Keratinocyte (primary cell): ENCODE data around the gene PABPC4L. TPM values are rescaled to one million over a fixed set of nuclear protein-coding genes. Genes with fewer than 3 reads are reported as not detected.

Experiments used
- DNase-seq: peaks from one replicate; pipeline ENCODE4 v3.0.0-alpha.2; 2011; ENCODE audit warnings: low read depth, missing footprints, low spot score
- FAIRE-seq: peaks from 2 replicates; lab custom pipeline; 2011; peaks lifted over from hg19 to GRCh38; lab: Jason Lieb, UNC
- H2AFZ ChIP-seq: 2 replicates; pipeline ENCODE4 v1.6.0; 2012; ENCODE audit warnings: low read length, control low read depth, inconsistent platforms; ENCODE audit not compliant: control insufficient read depth
- H3K27ac ChIP-seq: 2 replicates; pipeline ENCODE4 v1.5.1; 2011; ENCODE audit warnings: low read length; ENCODE audit not compliant: control insufficient read depth, insufficient read depth
- H3K27me3 ChIP-seq: 3 replicates; pipeline ENCODE4 v1.6.0; 2011; ENCODE audit warnings: low read length; ENCODE audit not compliant: control insufficient read depth, insufficient read depth; ENCODE audit errors: extremely low read depth
- H3K36me3 ChIP-seq, 2 experiments: 2 replicates in 1 of 2; 3 replicates in 1 of 2; pipeline ENCODE4 v1.5.1; 2011; ENCODE audit warnings: low read length in 2 of 2, mild to moderate bottlenecking in 1 of 2; ENCODE audit not compliant: control insufficient read depth in 2 of 2, insufficient read depth in 2 of 2; ENCODE audit errors: extremely low read depth in 1 of 2
- H3K4me1 ChIP-seq: 3 replicates; pipeline ENCODE4 v1.5.1; 2011; ENCODE audit warnings: low read length; ENCODE audit not compliant: control insufficient read depth, insufficient read depth; ENCODE audit errors: extremely low read depth
- H3K4me2 ChIP-seq: 3 replicates; pipeline ENCODE4 v1.6.0; 2011; ENCODE audit warnings: low read depth, low read length; ENCODE audit not compliant: control insufficient read depth, insufficient read depth; ENCODE audit errors: extremely low read depth
- H3K4me3 ChIP-seq, 3 experiments: fragments of 200-600 bp in 1 of 3; sonication (generic) in 1 of 3; 2 replicates in 2 of 3; 3 replicates in 1 of 3; pipeline ENCODE4 v1.5.1; 2011 to 2016; ENCODE audit warnings: low read length in 3 of 3, mild to moderate bottlenecking in 3 of 3, control low read depth in 2 of 3, inconsistent platforms in 1 of 3, low read depth in 1 of 3, mixed read lengths in 1 of 3, mixed run types in 1 of 3, moderate library complexity in 1 of 3; ENCODE audit not compliant: control insufficient read depth in 2 of 3, insufficient read depth in 2 of 3; ENCODE audit errors: extremely low read depth in 1 of 3
- H3K79me2 ChIP-seq: 2 replicates; pipeline ENCODE4 v1.6.0; 2012; ENCODE audit warnings: low read length; ENCODE audit not compliant: control insufficient read depth, insufficient read depth
- H3K9ac ChIP-seq: 3 replicates; pipeline ENCODE4 v1.6.0; 2011; ENCODE audit warnings: low read length; ENCODE audit not compliant: control insufficient read depth, insufficient read depth; ENCODE audit errors: extremely low read depth
- H3K9me1 ChIP-seq: 3 replicates; pipeline ENCODE4 v1.6.0; 2011; ENCODE audit warnings: low read length; ENCODE audit not compliant: control insufficient read depth, insufficient read depth; ENCODE audit errors: extremely low read depth
- H3K9me3 ChIP-seq: 2 replicates; pipeline ENCODE4 v1.5.1; 2012; ENCODE audit warnings: low read depth, low read length; ENCODE audit not compliant: control insufficient read depth
- H4K20me1 ChIP-seq: 3 replicates; pipeline ENCODE4 v1.6.0; 2011; ENCODE audit warnings: low read length; ENCODE audit not compliant: control insufficient read depth, insufficient read depth; ENCODE audit errors: extremely low read depth
- EZH2 ChIP-seq: IDR thresholded peaks from one replicate; pipeline ENCODE4 v1.6.1; 2012; ENCODE audit warnings: inconsistent platforms, mild to moderate bottlenecking, low read length, moderate library complexity
- dilution Hi-C: fragments of 300-500 bp; cut with MboI; formaldehyde crosslinking; loops from one replicate; pipeline ENCODE4 v1.7.0; 2020; ENCODE audit warnings: low sequenced_read_pairs; ENCODE audit not compliant: extremely low pct_ligation_motif_present
- polyA minus RNA-seq, 3 experiments: library from RNA; depleted of rRNA, polyadenylated mRNA; stranded (reverse); fragments of >200 nt; gene quantifications; 1 replicate in 1 of 3; 2 replicates in 1 of 3; 3 replicates in 1 of 3; pipeline ENCODE4 v1.2.3, GENCODE V29; 2011
- polyA plus RNA-seq, 5 experiments: library from polyadenylated mRNA; depleted of rRNA in 3 of 5; stranded (reverse) in 3 of 5; stranded (forward) in 1 of 5; unstranded in 1 of 5; fragments of >200 nt; gene quantifications; 1 replicate in 1 of 5; 2 replicates in 3 of 5; 3 replicates in 1 of 5; pipeline versions ENCODE4 v1.2.1 to v1.2.3, GENCODE V29; 2011 to 2012; ENCODE audit warnings: missing spikeins in 2 of 5, low read depth in 1 of 5, low replicate concordance in 1 of 5
- TF ChIP-seq, protein P1 (sequence below), 3 experiments: IDR thresholded peaks in 1 of 3; conservative IDR thresholded peaks in 1 of 3; optimal IDR thresholded peaks in 1 of 3; 2 replicates in 2 of 3; 3 replicates in 1 of 3; pipeline versions ENCODE3 to v1.5.1; 2011; ENCODE audit warnings: low read length in 3 of 3, mild to moderate bottlenecking in 3 of 3, moderate library complexity in 2 of 3, control low read depth in 1 of 3, inconsistent platforms in 1 of 3; ENCODE audit not compliant: insufficient read depth in 2 of 3; ENCODE audit errors: extremely low read depth in 1 of 3

PABPC4L gene
- polyA plus RNA-seq (0.18 to 0.45 TPM (median 0.39 TPM) in 3 replicates), polyA minus RNA-seq (0.10 to 0.61 TPM (median 0.46 TPM) in 3 replicates)
- polyA plus RNA-seq (2011; ENCODE audit: low read depth), result 0.05 TPM
- 0.09 and 0.18 TPM in 2 replicates for polyA plus RNA-seq (2011; cell fraction: cytosol; rRNA removed)
- 0.20 and 0.42 TPM in 2 replicates for polyA plus RNA-seq (2011; cell fraction: nucleus; rRNA removed)
- polyA plus RNA-seq (2012; ENCODE audit: low replicate concordance), result 0.04 and 0.26 TPM in 2 replicates
- polyA minus RNA-seq (2011; cell fraction: cytosol; rRNA and poly(A)+ RNA removed), result not detected
- 0.42 and 0.54 TPM in 2 replicates for polyA minus RNA-seq (2011; cell fraction: nucleus; rRNA and poly(A)+ RNA removed)

DNA sequence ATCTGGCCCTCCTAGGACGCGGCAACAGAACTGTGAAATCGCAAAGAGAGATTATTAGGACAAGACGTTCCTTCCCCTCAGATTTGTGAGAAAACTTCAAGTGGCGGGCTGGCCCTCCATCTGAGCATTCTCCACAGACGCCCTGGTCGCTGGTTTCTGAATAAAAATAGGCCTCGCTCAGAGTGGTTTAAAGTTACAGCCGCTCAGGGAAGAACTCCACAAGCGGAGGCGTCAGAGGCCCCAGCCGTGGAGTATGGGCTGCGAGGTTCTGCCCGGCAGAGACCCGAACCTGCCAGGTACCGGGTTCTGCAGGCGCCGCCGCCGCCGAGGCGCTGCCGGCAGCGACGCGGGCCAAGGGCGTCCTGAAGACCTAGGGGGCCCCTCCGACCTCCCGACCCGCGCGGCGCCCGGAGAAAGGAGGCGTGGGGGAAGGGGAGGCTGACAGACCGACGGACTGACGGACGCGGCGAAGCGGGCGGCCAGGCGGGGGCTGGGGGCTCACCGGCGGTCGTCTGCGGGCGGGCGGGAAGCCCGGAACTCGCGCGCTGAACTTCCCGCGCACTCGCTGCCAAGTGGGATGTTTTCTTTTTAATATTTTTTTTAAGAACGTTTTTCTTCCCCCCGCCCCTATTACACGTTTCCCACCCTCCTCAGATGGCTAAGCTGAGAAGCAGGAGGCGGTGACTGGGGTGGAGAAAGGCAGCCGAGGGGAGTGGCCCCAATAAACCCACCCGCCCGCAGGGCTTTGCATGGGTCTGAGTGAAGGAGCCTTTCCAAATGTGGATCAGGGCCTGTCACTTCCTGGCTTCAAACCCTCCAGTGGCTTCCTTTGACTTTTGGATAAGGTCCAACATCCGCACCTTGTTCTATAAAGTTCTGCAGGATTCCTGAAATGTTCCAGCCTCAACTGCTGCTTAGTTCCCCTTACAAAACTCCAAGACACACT lies at the start of gene PABPC4L:
Gene PABPC4L (minus strand): TSS at position 574 of the 946 bp plus-strand sequence. CDS start 770 bp downstream, outside the sequence.
- DNase-seq, result no peak

DNA sequence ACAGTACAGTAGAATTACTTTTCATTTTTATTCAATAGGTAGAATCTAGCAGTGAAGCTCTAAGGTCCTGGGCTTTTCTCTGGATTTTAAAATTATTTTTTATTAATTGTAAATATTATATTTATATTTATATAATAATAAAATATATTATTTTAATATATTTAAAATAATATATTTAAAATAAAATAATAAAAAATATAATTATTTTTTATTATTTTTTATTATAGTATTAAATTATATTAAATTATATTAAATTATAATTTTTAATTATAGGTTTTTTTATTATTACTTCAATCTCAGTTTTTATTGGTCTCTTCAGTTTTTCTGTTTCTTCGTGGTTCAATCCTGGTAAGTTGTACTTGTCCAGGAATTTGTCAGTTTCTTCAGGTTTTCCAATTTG lies 49.7 kb upstream of the PABPC4L start:
- Histone ChIP-seq H3K27me3 (no peaks in the 10 kb centered on the region), H3K9me3 (no peaks in the 10 kb centered on the region), H2AFZ (no peak overlapping the region), H4K20me1 (no peaks in the 10 kb centered on the region), H3K27ac (no peak overlapping the region), H3K4me3 (no peak overlapping the region), H3K4me1 (no peaks in the 10 kb centered on the region), H3K9ac (no peak overlapping the region), H3K9me1 (no peaks in the 10 kb centered on the region), H3K4me2 (no peak overlapping the region), H3K36me3 (no peaks in the 10 kb centered on the region), H3K79me2 (no peaks in the 10 kb centered on the region)
- DNase-seq (no peak), FAIRE-seq (no peak)
- TF ChIP-seq EZH2, result no peak
- TF ChIP-seq, protein P1, sequence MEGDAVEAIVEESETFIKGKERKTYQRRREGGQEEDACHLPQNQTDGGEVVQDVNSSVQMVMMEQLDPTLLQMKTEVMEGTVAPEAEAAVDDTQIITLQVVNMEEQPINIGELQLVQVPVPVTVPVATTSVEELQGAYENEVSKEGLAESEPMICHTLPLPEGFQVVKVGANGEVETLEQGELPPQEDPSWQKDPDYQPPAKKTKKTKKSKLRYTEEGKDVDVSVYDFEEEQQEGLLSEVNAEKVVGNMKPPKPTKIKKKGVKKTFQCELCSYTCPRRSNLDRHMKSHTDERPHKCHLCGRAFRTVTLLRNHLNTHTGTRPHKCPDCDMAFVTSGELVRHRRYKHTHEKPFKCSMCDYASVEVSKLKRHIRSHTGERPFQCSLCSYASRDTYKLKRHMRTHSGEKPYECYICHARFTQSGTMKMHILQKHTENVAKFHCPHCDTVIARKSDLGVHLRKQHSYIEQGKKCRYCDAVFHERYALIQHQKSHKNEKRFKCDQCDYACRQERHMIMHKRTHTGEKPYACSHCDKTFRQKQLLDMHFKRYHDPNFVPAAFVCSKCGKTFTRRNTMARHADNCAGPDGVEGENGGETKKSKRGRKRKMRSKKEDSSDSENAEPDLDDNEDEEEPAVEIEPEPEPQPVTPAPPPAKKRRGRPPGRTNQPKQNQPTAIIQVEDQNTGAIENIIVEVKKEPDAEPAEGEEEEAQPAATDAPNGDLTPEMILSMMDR (optimal IDR thresholded peaks at IDR 0.05 in 1 of 3, IDR thresholded peaks at IDR 0.05 in 1 of 3, conservative IDR thresholded peaks at IDR 0.05 in 1 of 3; ENCODE audit: extremely low read depth in 1 of 3, insufficient read depth in 2 of 3, low read length in 3 of 3), result no peak
- dilution Hi-C loops, result no loop called here

More for the DNA sequence above, at the start of gene PABPC4L:
- dilution Hi-C loops, result no loop called here
- H3K9ac ChIP-seq, result peak within 1 kb of the TSS; percentile 52
- H3K79me2 ChIP-seq, result no peaks in the 10 kb centered on the region
- H3K36me3 ChIP-seq, result no peaks in the 10 kb centered on the region
- H3K27me3 ChIP-seq, result peaks cover 9% of the 10 kb centered on the region
- H4K20me1 ChIP-seq, result no peaks in the 10 kb centered on the region
- H3K4me3 ChIP-seq, result peak within 1 kb of the TSS; percentile 28 to 52 (median 51)
- FAIRE-seq, result no peak
- H3K4me2 ChIP-seq, result peak within 1 kb of the TSS; percentile 64
- no peaks in the 10 kb centered on the region for H3K9me3 ChIP-seq
- peaks cover 6% of the 10 kb centered on the region for H3K4me1 ChIP-seq
- no peak for TF ChIP-seq EZH2
- TF ChIP-seq, protein P1 (optimal IDR thresholded peaks at IDR 0.05 in 1 of 3, IDR thresholded peaks at IDR 0.05 in 1 of 3, conservative IDR thresholded peaks at IDR 0.05 in 1 of 3; ENCODE audit: extremely low read depth in 1 of 3, insufficient read depth in 2 of 3, low read length in 3 of 3), result no peak
- no peaks in the 10 kb centered on the region for H3K9me1 ChIP-seq
- H3K27ac ChIP-seq, result no peak within 1 kb of the TSS
- peak within 1 kb of the TSS; percentile 75 for H2AFZ ChIP-seq
